Activated T-cell treated with anti-CD3 and anti-CD28 coated beads, Interleukin-2, amount 50 U/mL, for 4 hours (primary cell): ENCODE data around the gene CTSO. TPM values are rescaled to one million over a fixed set of nuclear protein-coding genes. Genes with fewer than 3 reads are reported as not detected.
"Not testable (repeated sequence)": the region's sequence is repeated elsewhere in the genome, so short reads cannot be mapped to it uniquely, and the experiment has no call there.

Source experiments
- ATAC-seq, 2 donors: fragments of 200-7000 bp; cut with Tn5 transposase; one replicate each; pipeline ENCODE4 v1.10.0; 2021
- DNase-seq: peaks from one replicate; pipeline ENCODE4 v3.0.0-alpha.2; 2020
- H3K27me3 Mint-ChIP-seq: one replicate; pipeline ENCODE4 v1.8.0; 2021; ENCODE audit warnings: low read depth, mixed read lengths
- H3K36me3 Mint-ChIP-seq: one replicate; pipeline ENCODE4 v1.8.0; 2022; ENCODE audit warnings: mixed read lengths; ENCODE audit not compliant: insufficient read depth
- H3K4me1 Mint-ChIP-seq: one replicate; pipeline ENCODE4 v1.8.0; 2021; ENCODE audit warnings: low read depth, mixed read lengths
- H3K4me3 Mint-ChIP-seq: one replicate; pipeline ENCODE4 v1.8.0; 2021; ENCODE audit warnings: mild to moderate bottlenecking, moderate library complexity, mixed read lengths
- H3K9me3 Mint-ChIP-seq: one replicate; pipeline ENCODE4 v1.8.0; 2021; ENCODE audit warnings: mixed read lengths
- total RNA-seq, 3 donors: library from RNA; stranded (reverse); gene quantifications; one replicate each; pipeline ENCODE4 v1.2.1, GENCODE V29; 2021

Gene CTSO
- total RNA-seq, 3 donors from 2014 or later = 1.1 to 2.0 (median 1.3) TPM

DNA sequence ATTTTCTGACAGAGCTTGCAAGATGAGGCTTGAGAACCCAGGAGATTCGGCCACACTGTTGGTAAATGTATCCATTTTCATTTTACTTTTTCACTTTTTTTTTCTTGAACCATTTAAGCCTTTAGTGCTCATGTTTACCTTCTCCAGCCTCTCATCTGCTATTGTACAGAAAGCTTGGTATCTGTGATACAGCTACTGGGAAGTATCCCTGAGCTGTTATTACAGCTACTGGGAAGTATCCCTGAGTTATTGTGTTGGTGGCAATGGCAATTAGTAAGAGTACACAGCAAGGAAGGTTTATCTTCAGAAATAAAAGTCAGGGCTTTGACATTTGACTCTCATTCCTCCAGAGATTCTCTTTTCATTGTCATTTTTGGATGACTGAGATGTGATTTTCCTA, 11.8 kb downstream of the CTSO start:
- no peak for DNase-seq
- H3K9me3 Mint-ChIP-seq = no peaks in the 10 kb centered on the region
- no peak overlapping the region for H3K4me3 Mint-ChIP-seq
- H3K36me3 Mint-ChIP-seq = peaks cover 27% of the 10 kb centered on the region
- no peaks in the 10 kb centered on the region for H3K27me3 Mint-ChIP-seq
- ATAC-seq = no peak
- H3K4me1 Mint-ChIP-seq = no peaks in the 10 kb centered on the region

DNA sequence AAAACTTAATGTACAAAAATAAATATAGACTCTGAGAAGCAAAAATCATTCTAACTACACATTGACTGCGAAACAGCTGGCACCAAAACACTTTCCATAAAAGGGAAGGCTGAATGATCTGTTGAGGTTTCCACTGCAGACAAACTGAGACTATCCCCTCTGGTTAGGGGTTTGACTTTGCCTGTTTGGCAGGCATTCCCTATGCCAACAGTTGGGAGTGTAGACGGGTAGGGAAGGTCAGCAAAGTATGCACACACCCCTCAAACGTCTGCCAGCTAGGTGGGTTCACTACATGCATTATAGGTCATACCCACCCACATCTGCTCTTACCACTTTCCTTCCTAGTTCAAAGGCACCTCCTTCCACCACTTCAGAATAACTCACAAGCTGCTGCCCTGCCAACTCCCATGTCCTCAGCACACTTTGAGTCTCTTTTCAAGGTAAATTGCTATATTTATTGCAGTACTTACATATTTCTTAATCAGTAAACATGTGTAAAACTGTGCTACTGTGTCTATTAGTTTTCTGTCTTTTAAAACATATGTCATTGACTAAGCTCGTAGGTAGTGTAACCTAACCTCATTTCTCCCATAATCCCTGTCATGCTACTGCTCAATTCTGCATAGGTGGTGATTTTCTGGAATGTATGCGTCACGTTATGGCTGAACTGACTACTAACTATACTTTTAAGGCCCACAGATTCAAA, 12.4 kb downstream of the CTSO start:
- Mint-ChIP-seq H3K9me3 (no peaks in the 10 kb centered on the region), H3K4me1 (no peaks in the 10 kb centered on the region), H3K4me3 (no peak overlapping the region), H3K27me3 (no peaks in the 10 kb centered on the region), H3K36me3 (peaks cover 31% of the 10 kb centered on the region)
- ATAC-seq = no peak
- DNase-seq = no peak

DNA sequence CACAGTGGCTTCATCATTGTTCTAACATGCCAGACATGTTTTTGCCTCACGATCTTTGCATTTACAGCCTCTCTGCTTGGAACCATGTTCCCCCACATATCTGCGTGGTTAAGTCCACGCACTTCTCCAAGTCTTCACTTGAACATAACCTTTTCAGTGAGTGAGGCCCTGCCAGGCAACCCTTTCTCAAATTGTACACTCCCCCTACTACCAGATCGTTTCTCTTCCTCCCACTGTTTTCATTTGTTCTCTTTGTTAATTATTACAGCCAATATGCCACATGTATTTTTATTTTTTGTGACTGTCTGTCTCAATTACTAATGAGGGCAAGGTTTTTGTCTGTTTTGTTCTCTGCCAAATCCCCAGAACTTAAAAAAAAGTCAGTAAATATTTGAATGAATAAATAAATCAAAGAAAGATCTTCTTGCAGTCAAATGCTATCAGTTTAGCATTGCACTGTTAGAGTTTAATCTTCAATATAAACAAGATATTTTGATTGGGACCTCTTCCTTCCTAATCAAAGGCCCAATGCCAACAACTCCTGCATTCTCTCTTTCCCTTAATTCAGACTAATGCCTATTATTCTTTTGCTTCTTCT, 18.2 kb downstream of the CTSO start:
- ATAC-seq (no peak), DNase-seq (no peak)
- H3K4me3 Mint-ChIP-seq = no peak overlapping the region
- H3K27me3 Mint-ChIP-seq = no peaks in the 10 kb centered on the region
- no peaks in the 10 kb centered on the region for H3K9me3 Mint-ChIP-seq
- H3K36me3 Mint-ChIP-seq = peaks cover 43% of the 10 kb centered on the region
- H3K4me1 Mint-ChIP-seq = no peaks in the 10 kb centered on the region

DNA sequence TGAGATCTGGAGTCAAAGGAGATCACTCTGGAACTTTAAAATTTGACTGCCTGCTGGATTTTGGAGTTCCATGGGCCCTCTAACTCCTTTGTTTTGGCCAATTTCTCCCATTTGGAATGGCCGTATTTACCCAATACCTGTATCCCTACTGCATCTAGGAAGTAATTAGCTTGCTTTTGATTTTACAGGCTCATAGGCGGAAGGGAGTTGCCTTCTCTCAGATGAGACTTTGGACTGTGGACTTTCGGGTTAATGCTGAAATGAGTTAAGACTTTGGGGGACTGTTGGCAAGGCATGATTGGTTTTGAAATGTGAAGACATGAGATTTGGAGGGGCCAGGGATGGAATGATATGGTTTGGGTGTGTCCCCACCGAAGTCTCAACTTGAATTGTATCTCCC, 19.0 kb downstream of the CTSO start:
- not testable (repeated sequence) for DNase-seq, H3K27me3 Mint-ChIP-seq, H3K9me3 Mint-ChIP-seq, H3K4me1 Mint-ChIP-seq, H3K4me3 Mint-ChIP-seq, ATAC-seq
- H3K36me3 Mint-ChIP-seq = peaks cover 46% of the 10 kb centered on the region

DNA sequence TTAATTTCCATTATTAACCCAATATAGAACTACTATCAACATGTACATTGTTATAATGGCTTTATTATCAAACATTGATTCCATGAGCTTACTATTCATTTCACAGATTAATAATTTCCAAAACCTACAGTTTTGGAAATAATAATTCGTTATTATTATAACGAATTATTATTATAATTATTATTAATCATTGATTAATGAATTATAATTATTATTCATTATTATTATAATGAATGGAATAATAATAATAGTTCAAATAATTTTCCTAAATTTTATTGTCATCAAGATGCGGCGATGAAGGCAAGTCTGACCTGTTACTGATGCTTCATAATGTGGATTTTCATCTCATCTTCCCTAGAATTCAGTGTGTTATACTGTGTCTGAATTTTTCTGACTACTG, 22.0 kb downstream of the CTSO start:
- no peaks in the 10 kb centered on the region for H3K4me1 Mint-ChIP-seq
- H3K36me3 Mint-ChIP-seq = peaks cover 49% of the 10 kb centered on the region
- ATAC-seq (no peak), DNase-seq (no peak)
- no peaks in the 10 kb centered on the region for H3K9me3 Mint-ChIP-seq
- no peak overlapping the region for H3K4me3 Mint-ChIP-seq
- no peaks in the 10 kb centered on the region for H3K27me3 Mint-ChIP-seq

DNA sequence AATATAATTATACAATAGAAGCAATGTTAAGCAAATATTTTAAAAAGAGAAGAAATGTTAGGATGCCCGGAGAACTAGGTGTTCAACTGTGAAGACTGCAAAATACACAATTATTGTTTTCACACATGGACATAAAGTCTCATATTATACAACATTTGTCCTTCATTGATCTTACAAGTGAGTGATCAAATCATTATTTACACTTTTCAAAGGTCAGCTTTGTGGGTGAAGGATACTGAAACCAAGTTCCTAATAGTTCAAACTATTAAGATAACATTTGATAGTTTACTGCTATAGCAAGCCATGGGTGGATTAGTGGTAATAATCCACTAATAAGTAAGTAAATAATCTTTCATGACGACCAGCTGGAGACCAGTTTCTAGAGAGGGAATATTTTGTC, 23.3 kb downstream of the CTSO start:
- Mint-ChIP-seq H3K36me3 (peaks cover 50% of the 10 kb centered on the region), H3K4me3 (no peak overlapping the region), H3K9me3 (no peaks in the 10 kb centered on the region), H3K4me1 (no peaks in the 10 kb centered on the region), H3K27me3 (no peaks in the 10 kb centered on the region)
- no peak for DNase-seq
- no peak for ATAC-seq

DNA sequence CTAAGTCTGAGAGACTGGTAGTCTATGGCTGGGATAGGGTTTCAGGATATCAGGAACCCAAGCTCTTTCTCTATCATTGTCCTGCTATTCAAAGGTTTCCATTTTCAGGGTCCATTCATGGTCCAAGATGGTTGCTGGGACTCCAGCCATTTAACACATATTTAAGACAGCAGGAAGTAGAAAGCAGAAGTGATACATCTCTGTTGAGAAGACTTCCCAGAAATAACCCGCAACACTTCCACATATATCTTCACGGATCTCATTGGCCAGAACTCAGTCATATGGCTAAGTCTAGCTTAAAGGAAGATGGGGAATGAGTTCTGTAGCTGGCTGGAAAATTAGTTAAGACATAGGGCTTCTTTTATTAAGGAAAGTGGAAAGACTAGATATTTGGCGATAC, 23.8 kb downstream of the CTSO start:
- H3K27me3 Mint-ChIP-seq = no peaks in the 10 kb centered on the region
- H3K36me3 Mint-ChIP-seq = peaks cover 49% of the 10 kb centered on the region
- DNase-seq (no peak), ATAC-seq (no peak)
- H3K4me1 Mint-ChIP-seq = no peaks in the 10 kb centered on the region
- no peak overlapping the region for H3K4me3 Mint-ChIP-seq
- no peaks in the 10 kb centered on the region for H3K9me3 Mint-ChIP-seq

DNA sequence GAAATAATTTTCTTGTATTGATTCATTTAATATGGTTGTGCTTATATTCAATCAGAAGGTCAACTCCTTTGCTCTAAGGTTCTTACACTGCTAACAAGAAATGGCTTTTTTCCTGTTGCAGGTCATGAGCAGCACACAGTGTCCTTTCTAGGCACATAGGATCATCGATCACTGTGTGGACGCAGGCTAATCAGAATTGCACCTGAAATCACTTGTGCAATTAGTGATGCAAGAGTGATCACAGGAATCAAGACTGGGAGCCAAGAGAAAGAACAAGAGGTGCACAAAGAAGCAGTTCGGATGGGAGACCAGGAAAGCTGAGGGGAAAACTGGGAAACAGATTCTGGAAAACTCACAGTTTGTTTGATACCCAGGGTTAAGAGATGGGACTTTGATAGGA, 29.0 kb downstream of the CTSO start:
- ATAC-seq (no peak), DNase-seq (no peak)
- Mint-ChIP-seq H3K4me3 (no peak overlapping the region), H3K9me3 (no peaks in the 10 kb centered on the region), H3K27me3 (no peaks in the 10 kb centered on the region), H3K36me3 (peaks cover 48% of the 10 kb centered on the region), H3K4me1 (no peaks in the 10 kb centered on the region)

DNA sequence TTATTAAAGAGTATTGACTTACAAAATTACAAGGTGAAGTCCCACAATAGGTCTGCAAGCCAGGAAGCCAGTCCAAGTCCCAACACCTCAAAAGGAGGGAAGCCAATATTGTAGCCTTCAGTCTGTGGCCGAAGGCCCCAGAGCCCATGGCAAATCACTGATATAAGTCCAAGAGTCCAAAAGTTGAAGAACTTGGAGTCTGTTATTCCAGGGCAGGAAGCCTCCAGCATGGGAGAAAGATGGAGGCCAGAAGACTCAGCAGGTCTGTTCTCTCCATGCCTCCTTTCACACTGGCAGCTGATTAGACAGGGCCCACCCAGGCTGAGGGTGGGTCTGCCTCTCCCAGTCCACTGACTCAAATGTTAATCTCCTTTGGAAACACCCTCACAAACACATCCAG, 32.1 kb downstream of the CTSO start:
- Mint-ChIP-seq H3K27me3 (peaks cover 3% of the 10 kb centered on the region), H3K36me3 (peaks cover 33% of the 10 kb centered on the region), H3K9me3 (no peaks in the 10 kb centered on the region), H3K4me1 (no peaks in the 10 kb centered on the region), H3K4me3 (no peak overlapping the region)
- DNase-seq (no peak), ATAC-seq (no peak)

DNA sequence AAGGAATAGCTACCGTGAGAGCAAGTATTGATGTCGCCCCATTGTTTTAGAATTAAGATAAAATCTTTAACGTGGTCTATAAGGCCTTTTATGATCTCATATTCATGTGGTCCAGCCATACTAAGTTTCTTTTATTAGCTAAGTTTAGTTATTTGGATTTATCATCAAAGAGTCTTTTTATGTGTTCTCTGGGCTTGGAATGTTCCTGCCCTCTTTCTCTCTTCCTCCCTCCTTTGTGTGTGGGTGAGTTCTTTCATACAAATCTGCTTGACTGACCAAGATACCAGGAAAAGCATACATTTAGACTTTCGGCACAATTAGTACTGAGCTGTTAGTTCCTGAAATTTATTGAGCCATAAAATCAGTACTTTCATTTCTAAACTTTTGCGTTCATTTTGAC, 38.9 kb downstream of the CTSO start:
- DNase-seq = no peak
- no peaks in the 10 kb centered on the region for H3K36me3 Mint-ChIP-seq
- H3K9me3 Mint-ChIP-seq = no peaks in the 10 kb centered on the region
- no peaks in the 10 kb centered on the region for H3K4me1 Mint-ChIP-seq
- no peak for ATAC-seq
- no peak overlapping the region for H3K4me3 Mint-ChIP-seq
- peaks cover 3% of the 10 kb centered on the region for H3K27me3 Mint-ChIP-seq

DNA sequence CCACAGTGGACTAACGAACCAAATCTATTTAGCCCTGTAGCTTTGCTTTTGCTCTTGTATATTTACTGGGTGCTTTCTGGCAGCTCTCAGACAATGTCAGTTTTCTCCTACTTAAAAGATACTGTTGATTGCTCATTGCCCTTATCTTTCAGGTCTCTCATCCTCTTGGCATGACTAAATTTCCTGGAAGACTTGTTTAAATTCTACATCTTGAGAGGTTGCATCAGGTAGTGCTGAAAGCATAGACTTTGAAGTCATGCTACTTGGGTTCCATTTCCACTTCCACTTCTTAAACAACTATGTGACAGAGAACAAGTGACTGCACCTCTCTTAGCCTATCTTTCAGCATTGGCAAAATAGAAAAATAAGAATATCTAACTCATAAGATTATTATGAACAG, 41.8 kb downstream of the CTSO start:
- H3K27me3 Mint-ChIP-seq = peaks cover 2% of the 10 kb centered on the region
- no peak for DNase-seq
- no peaks in the 10 kb centered on the region for H3K4me1 Mint-ChIP-seq
- no peaks in the 10 kb centered on the region for H3K9me3 Mint-ChIP-seq
- no peaks in the 10 kb centered on the region for H3K36me3 Mint-ChIP-seq
- no peak overlapping the region for H3K4me3 Mint-ChIP-seq
- ATAC-seq = no peak

DNA sequence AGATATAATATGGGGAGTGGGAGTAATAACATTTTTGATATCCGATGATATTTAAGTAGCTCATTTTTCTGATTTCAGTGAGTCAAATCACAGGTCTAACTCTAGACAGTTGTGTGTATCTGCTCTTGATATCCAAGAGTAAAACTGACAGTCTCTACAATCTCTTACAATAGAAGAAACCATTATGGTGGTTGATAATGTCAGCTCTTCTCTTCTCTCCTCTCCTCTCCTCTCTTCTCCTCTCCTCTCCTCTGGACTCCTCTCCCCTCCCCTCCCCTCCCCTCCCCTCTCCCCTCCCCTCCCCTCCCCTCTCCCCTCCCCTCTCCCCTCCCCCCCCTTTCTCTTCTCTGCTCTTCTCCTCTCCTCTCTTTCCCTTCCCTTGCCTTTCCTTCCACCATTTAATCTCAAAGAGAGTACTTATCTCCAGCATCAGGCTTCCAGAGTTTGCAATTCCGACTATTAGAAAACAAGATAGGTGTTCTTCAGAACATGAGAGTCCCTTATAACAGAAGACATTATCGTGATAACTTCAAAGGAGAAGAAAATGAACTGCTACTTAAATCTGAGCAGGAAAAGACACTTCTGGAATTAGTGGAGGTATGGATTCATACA, 43.9 kb downstream of the CTSO start:
- no peaks in the 10 kb centered on the region for H3K36me3 Mint-ChIP-seq
- ATAC-seq (no peak), DNase-seq (no peak)
- no peak overlapping the region for H3K4me3 Mint-ChIP-seq
- no peaks in the 10 kb centered on the region for H3K4me1 Mint-ChIP-seq
- H3K9me3 Mint-ChIP-seq = no peaks in the 10 kb centered on the region
- peaks cover 2% of the 10 kb centered on the region for H3K27me3 Mint-ChIP-seq

DNA sequence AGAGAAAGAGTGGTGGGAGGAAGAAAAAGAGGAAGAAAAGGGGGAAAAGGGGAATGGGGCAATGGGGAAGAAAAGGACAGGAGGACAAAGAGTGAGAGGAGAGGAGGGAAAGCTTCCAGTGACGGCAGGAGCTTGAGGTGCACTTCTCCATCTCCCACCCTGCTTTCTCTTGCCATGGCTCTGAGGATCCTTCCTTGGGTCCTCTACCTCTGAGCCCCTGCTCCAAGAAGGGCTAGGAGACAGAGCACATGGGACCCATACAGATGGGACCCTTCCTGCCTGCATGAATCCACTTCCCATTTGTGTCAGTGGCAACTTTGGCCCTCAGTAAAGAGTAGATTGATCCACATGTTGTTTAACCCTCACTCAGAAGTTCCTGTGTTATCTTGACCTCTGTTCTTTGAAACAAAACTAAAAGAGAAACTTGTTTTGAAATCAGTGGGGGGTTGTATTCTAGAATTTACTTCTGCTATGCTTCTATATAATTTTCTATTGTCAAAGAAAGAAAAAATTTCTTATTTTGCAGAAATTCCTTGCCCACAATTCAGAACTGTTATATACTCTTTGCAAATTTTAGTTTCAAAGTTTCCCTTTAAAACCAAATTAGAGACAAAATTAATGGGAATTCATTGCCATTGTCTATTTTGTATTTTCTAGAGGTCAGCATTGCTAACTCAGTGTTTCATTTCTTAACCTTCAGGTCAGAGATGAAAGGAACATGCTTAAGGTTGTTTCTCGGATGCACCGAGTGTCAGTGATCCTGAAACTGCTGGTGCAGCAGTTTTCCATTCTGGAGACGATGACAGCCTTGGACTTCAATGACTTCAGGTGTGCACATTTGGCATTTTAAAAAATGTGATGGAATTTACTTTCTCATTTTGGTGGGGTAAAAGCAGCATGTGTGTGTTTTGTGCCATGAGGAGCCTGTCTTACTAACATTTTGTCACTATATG, 45.2 kb downstream of the CTSO start:
- no peak overlapping the region for H3K4me3 Mint-ChIP-seq
- ATAC-seq (no peak), DNase-seq (no peak)
- no peaks in the 10 kb centered on the region for H3K9me3 Mint-ChIP-seq
- H3K4me1 Mint-ChIP-seq = no peaks in the 10 kb centered on the region
- H3K27me3 Mint-ChIP-seq = peaks cover 2% of the 10 kb centered on the region
- H3K36me3 Mint-ChIP-seq = no peaks in the 10 kb centered on the region

DNA sequence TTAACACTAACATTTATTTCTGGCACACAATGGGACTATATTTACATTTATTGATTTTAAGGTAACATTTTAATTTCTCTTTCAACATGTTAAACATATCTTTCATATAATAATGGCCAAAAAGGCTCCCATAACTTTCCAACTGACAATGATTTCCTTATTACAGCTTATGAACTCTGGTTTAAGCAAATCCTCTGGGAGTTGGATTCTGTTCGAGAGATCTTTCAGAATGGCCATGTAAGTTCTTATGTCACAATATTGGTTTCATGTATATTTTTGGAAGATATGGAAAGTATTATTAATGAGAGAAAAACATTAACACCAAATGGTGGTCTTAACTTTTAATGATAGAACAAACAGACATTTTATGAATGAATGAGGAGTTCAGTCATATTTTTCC, 46.1 kb downstream of the CTSO start:
- no peaks in the 10 kb centered on the region for H3K4me1 Mint-ChIP-seq
- H3K9me3 Mint-ChIP-seq = no peaks in the 10 kb centered on the region
- peaks cover 2% of the 10 kb centered on the region for H3K27me3 Mint-ChIP-seq
- H3K36me3 Mint-ChIP-seq = no peaks in the 10 kb centered on the region
- H3K4me3 Mint-ChIP-seq = no peak overlapping the region
- no peak for ATAC-seq
- DNase-seq = no peak
